ENCODE measurements around the gene ADGRG6.

ADGRG6 gene

GRCh38 chr6:142350309-142350708 lies 48.5 kb downstream of the ADGRG6 start:
- DNase-seq: no peak

GRCh38 chr6:142353690-142354089 lies 51.9 kb downstream of the ADGRG6 start:
- DNase-seq: no peak

DNA sequence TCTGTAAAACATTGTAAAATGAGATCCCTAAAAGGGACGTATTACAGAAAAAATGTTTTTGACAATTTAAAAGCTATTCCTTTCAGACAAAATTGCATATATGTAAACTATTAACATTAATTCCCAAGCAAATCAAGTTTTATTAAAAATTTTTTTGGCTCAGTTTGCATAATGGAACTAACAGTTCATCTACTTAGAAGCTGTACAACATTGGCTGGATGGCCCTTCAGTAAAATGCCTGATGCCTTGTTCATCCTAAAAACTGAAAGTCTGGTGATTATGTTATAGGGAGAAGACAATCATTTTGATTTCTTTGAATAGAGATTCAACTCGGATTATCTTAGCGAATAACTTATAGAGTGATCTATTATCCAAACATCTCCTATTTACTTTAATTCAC lies 52.8 kb downstream of the ADGRG6 start:
- DNase-seq: no peak

DNA sequence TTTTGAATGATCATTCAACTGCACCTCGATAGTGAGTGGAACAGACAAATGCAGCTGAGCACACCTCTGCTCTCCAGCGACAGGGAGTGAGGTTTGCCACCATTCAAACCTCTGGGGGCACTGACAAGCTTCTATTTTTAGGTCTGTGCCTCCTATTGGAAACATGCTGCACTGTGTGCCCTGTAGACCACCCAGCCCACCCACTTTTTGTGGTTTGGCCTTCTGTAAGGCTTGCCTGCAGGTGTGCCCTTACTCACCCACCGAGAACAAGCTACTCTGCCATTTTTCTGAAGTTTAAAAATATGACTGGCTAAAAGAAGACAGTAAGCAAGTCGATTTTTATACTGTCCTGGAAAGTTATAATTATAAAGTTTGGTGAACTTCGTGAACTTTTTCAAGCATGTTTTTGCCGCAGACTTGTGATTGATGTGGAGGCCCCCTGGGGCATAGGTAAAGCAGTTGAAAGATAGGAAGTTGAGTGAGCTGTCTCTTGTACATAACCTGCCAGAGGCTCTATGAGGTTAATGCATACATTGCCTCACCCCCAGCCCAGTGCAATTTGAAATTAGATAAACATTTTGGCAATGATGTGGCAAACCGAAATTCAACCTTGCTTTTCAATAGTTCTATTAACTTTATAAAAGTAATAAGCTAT lies 53.8 kb downstream of the ADGRG6 start:
- no peak for DNase-seq

GRCh38 chr6:142356201-142356883 lies 54.5 kb downstream of the ADGRG6 start:
- no peak for DNase-seq

- no peak for DNase-seq
These were observed 55.0 kb downstream of the ADGRG6 start for GRCh38 chr6:142356884-142357225.

DNA sequence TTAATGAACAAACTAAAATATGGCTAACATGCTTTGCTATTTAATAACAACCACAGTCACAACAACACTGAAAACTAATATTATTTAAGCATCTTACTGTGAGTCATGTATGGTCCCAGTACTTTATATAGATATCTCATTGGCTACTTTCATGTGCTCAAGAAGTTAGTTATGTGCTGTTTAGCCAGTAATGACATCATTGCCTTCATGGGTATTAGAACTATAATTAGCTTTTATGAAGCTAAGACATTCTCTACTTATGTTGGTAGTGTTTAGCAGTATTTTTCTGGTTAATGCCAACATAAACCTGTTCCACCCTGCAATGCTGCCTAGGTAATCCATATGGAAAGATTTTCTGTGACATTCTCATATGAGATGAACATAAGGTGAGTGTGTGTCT lies 56.1 kb downstream of the ADGRG6 start:
- no peak for DNase-seq

- no peak for DNase-seq
These were observed 57.6 kb downstream of the ADGRG6 start for GRCh38 chr6:142359271-142359960.

DNA sequence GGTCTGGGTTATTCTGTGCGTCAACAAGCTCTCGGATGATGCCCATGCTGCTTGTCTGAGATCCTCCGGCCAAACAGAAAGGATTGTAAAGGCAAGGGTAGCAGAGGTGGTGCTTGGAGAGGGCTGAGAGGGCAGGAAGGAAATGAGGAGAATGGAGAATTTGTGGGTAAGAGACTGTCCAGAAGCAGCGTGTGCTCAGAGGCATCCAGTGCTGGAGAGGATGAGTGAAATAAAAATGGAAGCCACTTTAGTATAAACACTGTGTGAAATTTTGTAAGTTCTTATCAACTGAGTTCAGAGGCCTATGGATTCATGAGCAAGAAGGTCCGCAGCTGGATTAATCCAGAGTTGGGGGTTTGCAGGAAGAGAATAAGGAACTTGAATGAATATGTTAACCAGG lies 59.5 kb downstream of the ADGRG6 start:
- no peak for DNase-seq

GRCh38 chr6:142361779-142362750 lies 60.3 kb downstream of the ADGRG6 start:
- no peak for DNase-seq

GRCh38 chr6:142367061-142367460 lies 65.3 kb downstream of the ADGRG6 start:
- DNase-seq: no peak

DNA sequence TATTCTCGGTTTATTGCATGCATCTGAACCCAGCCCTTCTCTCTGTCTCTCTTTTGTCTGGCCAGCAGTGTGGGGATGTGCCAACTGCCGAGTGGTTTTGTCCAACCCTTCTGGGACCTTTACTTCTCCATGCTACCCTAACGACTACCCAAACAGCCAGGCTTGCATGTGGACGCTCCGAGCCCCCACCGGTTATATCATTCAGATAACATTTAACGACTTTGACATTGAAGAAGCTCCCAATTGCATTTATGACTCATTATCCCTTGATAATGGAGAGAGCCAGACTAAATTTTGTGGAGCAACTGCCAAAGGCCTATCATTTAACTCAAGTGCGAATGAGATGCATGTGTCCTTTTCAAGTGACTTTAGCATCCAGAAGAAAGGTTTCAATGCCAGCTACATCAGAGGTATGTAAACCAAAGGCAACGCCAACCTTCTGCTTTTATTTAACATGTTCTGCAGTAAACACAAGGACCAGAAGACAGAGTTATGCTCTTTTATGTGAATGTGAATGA lies 65.8 kb downstream of the ADGRG6 start:
- no peak for DNase-seq

- no peak for DNase-seq
These were observed 67.5 kb downstream of the ADGRG6 start for GRCh38 chr6:142369266-142369665.

DNA sequence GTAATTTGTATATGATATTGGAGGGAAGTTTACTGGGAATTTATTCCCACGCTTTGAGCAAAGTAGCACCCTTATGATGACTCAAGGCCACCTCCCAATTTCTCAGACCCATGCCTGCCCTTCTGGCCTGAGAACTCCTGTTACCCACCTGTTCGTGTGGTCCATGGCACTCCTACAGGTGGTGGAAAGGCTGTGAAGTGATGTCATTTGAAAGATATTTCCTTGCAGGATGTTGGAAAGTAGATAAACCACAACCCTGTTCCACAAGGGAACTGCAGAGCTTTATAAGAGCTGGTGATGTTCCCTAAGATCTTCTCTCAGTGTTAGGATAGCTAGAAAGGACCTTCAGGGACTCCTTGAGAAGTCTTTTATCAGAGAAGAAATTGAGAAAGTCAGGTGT lies 70.5 kb downstream of the ADGRG6 start:
- no peak for DNase-seq

- no peak for DNase-seq
These were observed 71.7 kb downstream of the ADGRG6 start for GRCh38 chr6:142373268-142374090.

DNA sequence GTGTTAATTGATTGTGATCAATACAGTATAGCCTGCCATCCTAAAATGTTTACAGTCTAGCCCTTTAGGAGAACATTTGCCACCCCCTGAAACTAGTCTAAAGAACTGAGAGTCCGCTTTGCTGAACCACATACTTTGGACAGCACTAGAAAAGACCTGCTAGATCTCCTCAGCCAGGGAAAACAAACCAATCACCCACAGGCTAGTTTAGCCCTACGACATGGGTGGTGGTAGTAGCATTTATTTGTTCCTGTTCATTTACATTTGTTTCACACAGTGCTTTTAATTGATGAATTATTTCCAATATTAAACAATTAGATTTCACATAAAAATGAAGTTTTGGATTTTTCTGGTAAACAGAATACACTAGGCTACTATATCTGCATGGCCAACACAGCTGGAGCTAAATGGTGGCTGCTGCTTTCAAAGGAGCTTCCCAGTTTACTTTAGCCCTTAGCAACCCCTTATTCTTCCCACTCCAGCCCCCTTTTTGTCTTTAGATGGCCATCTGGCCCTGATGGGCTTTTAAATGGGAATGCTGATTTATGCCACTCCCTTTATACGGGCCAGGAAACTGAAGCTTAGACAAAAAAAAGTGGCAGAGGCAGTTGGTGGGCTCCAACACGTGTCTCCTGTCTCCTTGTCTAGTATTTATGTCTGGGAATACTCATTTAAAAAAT lies 72.4 kb downstream of the ADGRG6 start:
- no peak for DNase-seq

DNA sequence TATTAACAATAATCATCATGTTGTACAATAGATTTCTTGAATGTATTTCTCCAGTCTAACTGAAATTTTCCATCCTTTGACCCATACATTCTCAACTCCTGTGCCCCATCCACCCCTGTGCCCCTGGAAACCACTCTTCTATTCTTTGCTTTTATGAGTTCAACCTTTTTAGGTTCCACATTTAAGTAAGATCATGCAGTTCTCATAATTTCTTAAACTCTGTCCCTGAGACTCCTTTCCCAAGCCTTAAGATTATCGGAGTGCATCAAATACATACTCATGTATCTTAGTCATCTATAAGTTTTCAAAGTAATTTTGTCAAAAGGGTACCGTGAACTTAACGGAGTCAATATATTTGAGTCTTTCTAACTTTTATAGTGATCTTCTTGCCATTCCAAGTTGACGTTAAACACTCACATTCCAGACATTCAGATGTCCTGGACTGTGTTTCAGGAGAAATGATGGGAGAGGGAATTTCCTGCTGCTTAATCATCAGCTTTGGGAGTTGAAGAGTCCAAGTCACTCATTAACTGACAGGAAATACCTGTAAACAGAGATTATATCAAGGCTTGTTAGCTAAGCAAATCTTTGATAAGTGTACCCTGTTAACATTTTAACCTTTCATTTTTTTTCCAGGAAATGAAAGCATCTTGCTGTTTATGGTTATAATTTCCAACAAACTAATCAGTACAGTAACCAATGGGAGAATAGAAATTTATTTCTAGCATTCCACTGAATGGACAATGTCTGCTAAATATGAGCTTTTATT lies 73.3 kb downstream of the ADGRG6 start:
- no peak for DNase-seq

DNA sequence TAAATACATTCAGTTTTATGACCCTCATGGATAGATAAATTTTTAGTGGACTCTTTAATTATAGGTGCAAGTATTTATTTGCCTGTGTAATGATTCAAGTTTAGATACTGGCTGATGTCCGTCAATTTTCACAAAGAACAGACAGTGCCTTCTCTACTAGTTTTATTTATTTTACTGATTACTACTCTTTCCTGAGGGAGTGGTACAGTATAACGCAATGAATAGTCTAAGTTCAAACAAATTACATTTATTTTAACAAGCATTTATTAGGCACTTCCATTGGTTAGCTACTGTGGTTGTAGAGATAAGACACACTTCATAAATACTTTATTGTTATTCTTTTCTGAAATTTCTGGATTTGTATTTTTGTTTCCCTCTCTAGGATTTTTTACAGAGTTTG lies 74.3 kb downstream of the ADGRG6 start:
- no peak for DNase-seq

- DNase-seq: no peak
These were observed 75.1 kb downstream of the ADGRG6 start for GRCh38 chr6:142376800-142377496.

GRCh38 chr6:142377497-142377848 lies 75.7 kb downstream of the ADGRG6 start:
- no peak for DNase-seq
